DMS53 (cell line): Measurements from ENCODE around the gene TMEM220.

ENCODE experiments used
- DNase-seq: peaks from one replicate; lab custom pipeline; 2025; lab: John Stamatoyannopoulos, UW

TMEM220 gene

DNA sequence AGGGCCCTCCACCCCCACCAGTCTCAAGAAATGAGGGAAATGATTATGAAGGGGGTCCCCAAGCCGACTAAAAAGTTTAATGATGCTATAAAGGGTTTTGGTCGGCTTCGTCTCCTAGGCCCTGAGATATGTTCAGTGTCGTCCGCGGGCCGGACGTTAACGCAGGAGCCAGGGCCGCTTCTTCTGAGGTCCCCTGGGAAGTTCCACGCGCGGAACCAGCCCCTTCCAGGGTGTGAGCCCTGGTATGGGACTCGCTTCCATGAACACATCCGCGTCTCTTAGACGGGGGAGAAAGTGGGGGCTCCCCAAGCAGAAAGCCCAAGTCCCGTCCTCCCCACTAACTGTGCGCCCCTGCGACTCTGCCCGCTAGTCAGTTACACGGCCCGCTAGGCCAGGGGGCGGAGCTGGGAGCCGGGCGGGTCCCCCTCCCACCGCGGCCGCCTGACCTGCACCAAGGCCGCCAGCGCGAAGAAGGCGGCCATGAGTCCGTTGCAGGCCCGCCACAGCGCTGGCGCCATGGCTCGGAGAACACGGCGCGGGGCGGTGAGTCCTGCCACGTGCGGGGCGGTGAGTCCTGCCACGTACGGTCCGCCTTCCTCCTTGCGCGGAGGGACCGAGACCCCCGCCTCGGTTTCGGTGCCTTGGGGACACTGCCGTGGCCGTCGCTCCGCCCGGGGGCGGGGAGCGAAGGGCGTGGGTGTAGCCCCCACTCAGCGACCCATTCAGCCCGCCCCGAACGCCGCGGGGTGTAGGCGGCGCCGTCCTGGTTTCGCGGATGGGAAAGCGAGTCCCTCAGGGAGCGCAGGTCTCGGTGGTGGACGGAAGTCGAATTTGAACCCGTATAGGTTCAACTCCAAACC lies at the start of gene TMEM220:
TSS of gene TMEM220 (minus strand) at position 690 of the 860 bp plus-strand sequence. CDS start at position 518, 172 bp downstream.
- no peak for DNase-seq

DNA sequence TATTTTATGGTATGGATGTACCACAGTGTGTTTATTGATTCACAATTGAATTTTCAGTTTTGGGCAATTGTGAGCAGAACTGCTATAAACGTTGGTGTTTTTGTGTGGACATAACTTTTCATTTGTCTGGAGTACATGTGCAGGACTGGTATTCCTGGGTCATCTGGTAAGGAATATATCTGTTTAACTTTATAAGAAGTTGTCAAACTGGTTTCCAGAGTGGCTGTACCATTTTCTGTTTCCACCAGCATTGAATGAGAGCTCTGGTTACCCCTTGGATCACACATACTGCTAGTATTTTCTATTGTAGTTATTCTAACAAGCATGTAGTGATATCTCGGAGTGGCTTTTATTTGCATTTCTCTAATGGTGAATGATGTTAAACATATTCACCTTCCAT lies 49.8 kb upstream of the TMEM220 start:
- DNase-seq: no peak

DNA sequence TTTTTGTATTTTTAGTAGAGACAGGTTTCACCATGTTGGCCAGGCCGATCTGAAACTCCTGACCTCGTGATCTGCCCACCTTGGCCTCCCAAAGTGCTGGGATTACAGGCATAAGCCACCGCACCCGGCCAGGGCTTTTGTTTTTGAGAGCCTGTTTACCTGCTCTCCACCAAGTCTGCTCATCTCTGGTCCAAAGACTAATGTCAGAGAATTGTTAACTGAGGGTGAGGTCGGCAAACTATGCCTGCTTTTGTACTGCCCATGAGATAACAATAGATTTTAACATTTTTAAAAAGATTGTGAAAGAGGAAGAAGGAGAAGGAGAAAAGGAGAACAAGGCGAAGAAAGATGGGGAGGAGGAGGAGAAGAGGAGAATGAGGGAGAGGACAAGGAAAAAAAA lies 48.1 kb upstream of the TMEM220 start:
- DNase-seq: no peak

DNA sequence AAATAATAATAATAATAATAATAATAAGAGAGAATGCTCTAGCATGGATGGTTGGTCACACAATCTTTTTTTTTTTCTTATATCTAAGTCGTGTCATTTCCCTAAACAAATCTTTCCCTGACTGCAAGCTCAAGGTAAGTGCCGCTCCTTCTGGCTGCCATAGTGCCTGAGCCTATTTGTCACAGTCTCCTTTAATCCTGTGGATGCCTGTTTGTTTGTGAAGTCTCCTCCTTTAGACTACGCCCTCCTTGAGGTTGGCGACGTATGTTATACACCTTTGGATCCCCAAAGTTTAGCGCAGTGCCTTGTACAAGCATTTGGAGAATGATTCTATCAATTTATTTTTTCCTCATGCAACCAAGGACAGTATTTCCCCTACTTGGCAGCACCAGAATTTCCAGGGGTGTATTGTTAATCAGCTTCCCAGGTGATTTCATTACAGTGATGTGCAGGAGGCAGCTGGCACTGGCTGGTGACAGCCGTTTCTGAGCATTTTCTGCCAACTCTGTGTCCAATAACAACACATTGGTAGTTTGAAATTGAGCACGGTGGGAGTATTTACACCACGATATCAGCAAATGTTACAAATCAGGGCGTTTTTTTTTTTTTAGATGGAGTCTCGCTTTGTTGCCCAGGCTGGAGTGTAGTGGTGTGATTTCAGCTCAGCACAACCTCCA lies 47.4 kb upstream of the TMEM220 start:
- DNase-seq: no peak

DNA sequence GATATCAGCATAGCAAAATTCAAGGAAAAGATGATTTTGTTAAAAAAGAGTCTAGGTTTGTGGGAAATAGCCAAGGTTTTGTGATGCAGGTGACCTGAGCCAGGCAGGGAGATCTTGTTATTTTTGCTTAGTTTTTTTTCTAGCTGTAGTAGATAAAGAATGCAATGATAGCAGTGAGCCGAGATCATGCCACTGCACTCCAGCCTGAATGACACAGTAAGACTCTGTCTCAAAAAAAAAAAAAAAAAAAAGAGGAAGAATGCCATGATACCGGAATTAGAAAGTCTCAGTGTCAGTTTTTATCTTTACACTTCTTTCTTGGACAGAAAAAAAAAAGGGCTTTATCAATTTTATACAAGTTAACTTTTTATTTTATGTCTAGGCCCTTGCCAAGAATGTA lies 46.6 kb upstream of the TMEM220 start:
- no peak for DNase-seq

DNA sequence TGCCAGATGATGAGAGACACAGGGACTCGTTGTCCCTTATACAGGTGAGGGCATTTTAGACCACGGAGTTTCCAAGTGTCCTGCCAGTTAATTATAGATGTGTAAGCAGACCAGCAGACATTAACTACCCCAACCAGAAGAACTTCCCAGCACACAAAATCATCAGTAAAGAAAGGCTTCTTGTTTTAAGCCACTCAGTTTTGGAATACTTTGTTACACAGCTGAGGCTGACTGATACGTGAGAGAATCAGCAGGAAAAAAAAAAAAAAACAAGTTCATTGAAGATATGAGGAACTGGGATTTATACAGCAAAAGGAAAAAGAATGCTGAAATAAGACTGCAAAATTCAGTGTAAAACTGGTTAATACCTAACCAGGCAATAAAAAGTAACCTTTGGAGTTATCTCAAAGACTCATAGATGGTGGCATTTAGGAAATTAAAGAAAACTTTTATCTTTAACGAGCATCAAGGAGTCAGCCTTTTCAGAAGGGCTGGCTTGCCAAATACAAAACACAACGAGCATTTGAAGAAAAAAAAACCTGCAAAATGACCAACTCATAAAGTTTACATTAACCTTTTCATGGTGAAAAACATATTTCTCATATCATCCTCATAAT lies 46.0 kb upstream of the TMEM220 start:
- DNase-seq: no peak

DNA sequence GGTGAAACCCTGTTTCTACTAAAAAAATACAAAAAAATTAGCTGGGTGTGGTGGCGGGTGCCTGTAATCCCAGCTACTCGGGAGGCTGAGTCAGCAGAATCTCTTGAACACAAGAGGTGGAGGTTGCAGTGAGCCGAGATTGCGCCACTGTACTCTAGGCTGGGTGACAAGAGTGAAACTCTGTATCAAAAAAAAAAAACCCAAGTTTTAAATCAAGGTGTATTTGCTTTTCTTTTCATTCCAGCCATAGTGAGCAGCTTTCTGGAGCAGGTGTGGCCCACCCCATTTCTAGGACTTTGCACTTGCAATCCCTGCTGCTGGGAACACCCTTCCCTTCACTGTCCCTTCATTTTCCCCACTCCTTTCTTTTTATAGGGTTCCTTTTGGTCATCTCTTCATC lies 45.2 kb upstream of the TMEM220 start:
- DNase-seq: no peak

DNA sequence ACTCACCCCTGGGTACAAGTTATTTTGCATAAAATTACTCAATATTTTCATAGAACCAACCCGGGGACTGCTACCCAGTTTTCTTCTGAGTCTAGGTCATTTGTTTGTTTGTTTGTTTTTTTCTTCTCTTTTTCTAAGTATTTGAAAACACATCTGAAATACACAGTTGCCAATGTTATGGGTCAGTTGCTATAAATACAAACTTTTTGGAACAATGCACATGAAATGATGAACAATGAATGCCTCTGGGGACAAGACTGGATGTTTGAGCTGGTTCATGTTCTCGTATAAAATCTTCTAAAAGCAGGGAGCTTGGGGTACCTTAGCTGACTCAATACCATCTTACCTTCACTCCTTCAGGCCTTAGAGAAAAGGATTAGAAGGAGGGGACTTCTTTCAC lies 43.6 kb upstream of the TMEM220 start:
- no peak for DNase-seq

DNA sequence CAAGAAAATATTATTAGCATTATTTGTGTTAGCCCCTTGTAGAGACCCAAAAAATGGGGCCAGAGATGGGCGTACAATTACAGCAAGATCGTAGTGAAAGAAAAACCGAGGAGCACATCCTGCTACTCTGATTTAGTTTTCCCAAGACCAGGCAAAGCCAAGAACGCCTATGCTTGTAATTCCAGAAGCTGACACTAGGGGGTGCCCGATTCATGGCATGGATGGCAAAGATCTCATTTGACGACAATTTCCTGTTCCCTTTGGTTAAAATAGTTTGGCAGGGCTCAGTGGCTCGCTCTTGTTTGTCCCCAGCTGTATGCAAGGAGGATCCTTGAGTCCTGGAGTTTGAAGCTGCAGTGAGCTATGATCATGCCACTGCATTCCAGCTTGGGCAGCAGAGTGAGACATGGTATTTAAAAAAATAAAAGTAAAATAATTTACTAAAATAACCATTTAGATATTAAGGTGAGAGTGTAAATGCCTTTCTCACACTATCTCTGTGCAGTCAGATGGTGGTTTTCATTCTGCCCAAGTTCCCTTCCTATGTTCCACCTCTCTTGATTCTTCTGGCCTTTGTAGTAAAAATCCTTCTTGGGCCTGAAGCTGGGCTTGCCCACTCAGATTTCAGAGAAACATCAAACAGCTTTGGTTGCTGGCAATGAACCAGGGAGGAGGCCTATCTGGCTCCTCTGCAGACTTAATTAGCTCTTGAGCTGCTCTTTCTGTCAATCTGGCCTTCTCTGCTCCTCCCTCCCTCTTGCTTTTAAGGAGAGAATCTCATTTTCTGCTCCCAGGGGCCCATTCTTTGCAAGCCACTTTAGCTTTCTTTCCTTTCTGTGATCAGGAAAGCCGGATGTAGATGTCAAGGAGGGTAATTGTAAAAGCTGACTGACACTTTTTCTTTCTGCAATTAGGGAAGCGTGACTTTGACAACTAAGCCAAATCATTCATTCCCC lies 42.9 kb upstream of the TMEM220 start:
- peak; percentile 11 for DNase-seq

DNA sequence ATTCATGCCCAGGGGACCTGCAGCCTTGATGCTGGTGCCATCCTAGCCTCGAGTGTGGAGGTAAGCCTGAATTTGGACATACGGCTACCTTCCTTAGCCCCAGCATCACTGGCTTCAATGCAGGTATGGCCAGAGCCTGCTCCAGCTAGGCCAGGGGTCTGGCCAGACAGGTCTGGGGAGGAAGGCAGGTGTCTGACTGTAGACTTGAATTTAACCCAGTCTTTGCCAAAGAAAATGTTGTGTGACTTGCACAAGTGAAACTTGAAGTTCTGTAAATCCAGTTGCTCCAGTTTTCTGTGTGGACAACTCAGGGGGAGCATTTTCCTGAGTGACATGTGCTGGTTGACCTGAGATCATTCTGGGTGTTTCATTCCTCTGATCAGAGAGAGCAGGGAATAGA lies 41.3 kb upstream of the TMEM220 start:
- DNase-seq: no peak

DNA sequence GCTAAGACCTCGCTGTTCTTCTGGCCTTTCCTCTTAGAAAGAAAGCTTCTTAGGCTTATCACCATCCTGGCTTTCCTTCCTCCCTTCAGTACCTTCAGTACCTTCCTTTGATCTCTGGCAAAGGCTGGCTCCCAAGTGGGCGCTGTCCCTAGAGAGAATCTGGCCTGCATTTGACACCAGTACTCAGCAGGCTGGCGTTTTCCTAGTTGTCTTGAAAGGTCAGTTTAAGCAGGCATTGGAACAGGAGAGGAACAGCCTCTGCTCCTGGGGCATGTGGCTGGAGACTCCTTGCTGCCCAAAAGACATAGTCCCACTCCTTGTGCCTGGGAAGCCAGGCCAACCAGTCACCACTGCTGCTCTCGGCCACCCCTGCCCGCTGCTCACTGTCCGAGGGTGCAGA lies 40.0 kb upstream of the TMEM220 start:
- DNase-seq: no peak

DNA sequence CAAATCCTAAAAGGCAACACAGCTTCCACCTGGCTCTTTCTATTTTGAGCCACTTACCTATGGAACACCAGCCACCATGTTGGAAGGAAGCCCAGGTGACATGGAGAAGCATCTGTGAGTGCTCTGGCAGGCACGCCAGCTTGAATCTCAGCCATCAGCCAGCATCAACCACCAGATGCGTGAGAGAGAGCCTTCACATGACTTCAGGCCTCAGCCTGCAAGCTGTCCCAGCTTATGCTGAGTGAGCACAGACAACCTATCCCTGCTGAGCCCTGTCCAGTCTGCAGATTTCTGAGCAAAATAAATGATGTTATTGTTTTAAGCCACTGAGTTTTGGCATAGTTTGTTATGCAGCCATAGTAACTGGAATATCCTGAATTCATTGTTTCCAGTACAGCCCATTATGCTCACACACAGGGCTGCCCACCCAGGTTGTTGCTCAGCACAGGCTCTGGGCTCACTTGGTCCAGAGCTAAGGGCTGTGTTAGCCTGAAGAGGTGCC lies 39.0 kb upstream of the TMEM220 start:
- DNase-seq: no peak

DNA sequence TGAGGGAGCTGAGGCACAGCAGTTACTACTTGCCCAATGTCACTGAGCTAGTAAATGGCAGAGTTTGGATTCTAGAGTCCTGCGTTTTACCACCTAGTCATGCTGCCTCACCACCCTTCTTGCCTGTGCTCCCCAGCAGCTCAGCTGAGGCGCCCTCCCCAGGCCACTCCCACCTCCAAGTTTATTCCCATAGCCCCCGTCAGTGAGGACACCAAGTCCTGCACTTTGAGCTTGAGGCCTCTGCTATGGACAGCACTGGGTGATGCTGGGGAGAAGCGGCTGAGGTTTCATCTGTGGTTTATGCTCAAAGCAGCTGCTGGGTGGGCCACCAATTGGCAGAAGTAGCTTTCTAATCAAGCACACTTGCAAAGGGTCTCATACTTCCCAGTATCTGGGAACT lies 37.4 kb upstream of the TMEM220 start:
- DNase-seq: no peak

DNA sequence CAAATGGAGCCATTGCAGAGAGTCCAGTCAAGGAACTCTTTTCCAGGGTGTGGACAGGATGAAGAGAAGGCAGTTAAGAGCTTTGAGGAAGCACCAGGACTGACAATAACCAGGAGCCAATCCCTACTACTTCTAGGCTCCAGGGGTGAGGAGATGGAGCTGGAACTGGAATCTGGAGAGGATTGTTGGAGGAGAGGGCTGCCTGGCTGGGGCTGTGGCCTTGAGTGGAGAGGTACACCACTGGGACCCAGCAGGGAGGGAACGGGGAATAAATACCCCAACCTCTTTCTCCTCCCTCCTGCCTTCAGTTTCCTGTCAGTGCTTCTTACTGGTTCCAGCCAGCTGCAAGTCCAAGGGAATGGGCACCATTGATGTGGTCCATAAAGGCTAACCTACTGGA lies 32.2 kb upstream of the TMEM220 start:
- DNase-seq: no peak

DNA sequence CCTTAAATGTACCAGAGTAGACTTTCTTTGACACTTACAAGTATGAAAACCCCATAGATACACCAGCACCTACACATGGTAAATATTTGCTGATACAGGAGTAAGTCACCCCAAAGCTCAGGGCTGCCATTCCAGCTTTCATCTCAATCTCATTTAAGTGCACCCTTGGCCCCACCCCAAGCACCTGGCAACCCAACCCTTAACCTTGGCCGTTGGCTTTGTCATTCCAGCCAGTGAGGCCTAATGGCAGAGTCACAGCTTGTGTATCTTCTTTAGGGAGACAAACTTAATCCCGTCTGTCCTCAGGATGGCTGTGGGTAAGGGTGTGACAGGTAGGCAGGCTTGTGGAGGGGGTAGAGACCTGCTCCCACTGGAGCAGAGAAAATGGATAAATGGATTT lies 31.5 kb upstream of the TMEM220 start:
- no peak for DNase-seq

DNA sequence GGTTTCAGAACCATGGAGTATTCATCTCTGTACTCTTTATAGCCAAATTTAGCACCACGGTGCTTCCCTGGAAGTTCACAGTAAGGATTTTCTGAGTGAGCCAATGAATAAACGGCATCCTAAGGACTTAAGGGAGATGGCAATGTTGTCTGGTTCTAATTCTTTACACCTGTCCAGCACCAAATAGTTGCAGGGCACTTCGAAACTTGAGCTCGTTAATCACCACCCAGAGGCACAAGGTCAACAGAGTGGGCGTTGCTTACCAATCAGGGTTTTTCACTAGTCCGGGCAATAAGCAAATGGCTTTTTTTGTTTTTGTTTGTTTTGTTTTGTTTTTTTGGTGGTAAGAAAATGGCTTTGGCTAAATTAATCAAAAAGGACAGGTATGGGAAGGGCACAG lies 28.2 kb upstream of the TMEM220 start:
- DNase-seq: no peak

DNA sequence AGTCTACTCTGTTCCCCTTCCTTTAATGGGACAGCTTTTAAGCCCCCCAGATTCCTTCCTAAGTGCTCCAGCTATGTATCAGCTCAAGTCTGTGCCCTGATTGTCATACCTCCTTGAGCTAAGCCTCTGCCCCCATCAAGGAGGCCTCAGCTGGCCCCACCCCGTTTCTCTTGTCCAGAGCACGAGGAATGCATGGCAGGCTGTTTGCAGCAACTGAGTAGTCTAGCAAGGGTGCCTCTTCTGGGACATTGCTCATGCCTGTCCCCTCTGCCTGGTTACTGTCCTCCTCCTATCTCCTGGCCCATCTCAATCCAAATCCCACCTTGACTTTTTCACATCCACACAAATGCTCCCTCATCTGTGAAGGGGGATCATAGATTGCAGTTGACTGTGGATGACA lies 27.8 kb upstream of the TMEM220 start:
- DNase-seq: no peak

DNA sequence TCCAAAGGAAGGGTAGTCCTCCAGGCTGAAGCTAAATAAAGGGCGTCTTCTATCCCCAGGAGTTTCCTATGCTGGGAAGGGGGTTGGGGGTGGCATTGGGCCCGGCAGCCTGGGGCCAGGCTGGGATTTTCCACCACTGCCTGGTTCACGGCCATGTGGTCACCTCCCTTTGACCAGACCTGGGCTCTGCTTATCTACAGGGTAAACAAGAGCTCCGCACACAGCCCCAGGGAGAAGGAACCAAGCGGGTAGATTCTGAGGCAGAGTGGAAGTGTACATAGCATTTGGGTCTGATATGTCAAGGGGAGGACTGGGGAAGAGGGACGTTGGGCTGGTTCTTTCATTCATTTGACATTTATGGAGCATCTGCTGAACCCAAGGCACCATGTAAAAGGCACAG lies 27.2 kb upstream of the TMEM220 start:
- no peak for DNase-seq

DNA sequence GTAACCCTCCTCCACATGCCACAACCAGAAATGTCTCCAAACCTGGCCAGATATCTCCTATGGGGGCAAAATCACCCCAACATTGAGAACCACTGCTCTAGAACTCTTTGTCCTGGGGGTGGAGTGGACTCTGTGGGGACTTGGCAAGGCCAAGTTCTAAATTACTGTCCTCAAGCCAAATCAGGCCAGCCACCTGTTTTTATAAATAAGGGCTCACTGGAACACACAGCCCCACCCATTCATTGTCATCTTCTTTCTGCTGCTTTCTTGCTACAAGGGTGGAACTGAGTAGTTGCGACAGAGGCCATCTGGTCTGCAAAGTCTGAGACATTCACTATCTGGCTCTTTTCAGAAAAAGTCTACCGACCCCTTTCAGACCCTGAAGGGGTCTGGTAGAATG lies 26.8 kb upstream of the TMEM220 start:
- no peak for DNase-seq

DNA sequence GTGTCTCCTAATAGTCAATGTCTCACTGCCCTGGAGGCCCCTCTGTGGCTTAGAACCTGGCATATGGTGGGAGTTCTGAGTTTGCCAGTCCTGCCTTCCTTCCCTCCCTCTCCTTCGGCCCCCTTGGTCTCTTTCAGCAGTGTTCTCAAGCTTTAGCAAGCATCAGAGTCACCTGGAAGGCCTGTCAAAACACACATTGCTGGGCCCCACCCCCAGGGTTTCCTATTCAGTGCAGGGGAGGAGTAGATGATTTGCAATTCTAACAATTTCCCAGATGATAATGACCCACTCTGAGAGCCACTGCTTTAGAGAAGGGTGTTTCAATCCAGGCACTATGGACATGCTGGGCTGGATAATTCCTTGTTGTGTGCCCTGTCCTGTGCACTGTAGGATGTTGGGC lies 26.4 kb upstream of the TMEM220 start:
- DNase-seq: no peak

DNA sequence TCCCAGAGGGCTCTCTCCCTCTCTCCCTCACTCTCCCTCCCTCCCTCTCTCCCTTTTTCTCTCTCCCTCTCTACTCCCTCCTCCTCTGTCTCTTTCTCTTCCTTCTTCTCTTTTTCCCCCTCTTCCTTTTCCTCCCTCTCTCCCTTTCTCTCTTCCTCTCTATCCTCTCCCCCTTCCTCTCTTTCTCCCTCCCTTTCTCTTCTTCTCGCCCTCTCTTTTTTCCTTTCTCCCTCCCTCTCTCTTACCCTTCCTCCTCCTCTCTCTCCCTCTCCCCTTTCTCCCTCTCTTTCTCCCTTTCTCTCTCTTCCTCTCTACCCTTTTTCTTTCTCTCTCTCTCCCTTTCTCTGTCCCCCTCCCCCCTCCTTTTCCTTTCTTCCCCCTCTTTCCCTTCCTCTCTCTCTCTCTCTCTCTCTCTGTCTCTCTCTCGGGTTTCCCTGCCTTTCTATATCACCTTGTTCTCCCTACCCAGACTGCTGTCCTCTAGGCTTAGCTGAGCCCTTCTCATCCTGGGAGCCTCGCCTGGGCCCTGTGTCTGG lies 25.8 kb upstream of the TMEM220 start:
- no peak for DNase-seq
